Activated CD8-positive, alpha-beta memory T cell treated with anti-CD3 and anti-CD28 coated beads for 4 hours (primary cell): ENCODE results near the gene CHFR.
"Not testable (repeated sequence)": the region's sequence is repeated elsewhere in the genome, so short reads cannot be mapped to it uniquely, and the experiment has no call there.

ENCODE experiments used
- DNase-seq, 2 donors: peaks; one replicate each; pipeline ENCODE4 v3.0.0-alpha.2; 2020; ENCODE audit warnings: low read depth in 2 of 2

CHFR gene

GRCh38 chr12:132874175-132874574 is 13.2 kb downstream of the CHFR start:
- DNase-seq = no peak

GRCh38 chr12:132873724-132874123 is 13.7 kb downstream of the CHFR start:
- DNase-seq = no peak

GRCh38 chr12:132872975-132873421 is 14.4 kb downstream of the CHFR start:
- no peak for DNase-seq

GRCh38 chr12:132872073-132872855 is 15.1 kb downstream of the CHFR start:
- no peak for DNase-seq

- DNase-seq = no peak
These were observed 17.9 kb downstream of the CHFR start for GRCh38 chr12:132869551-132869950.

GRCh38 chr12:132866251-132866828 is 21.1 kb downstream of the CHFR start:
- no peak for DNase-seq

GRCh38 chr12:132861558-132861957 is 25.8 kb downstream of the CHFR start:
- DNase-seq = no peak

- no peak for DNase-seq
These were observed 28.6 kb downstream of the CHFR start for GRCh38 chr12:132858718-132859266.

GRCh38 chr12:132857019-132857418 is 30.4 kb downstream of the CHFR start:
- not testable (repeated sequence) for DNase-seq

- DNase-seq = no peak
These were observed 30.8 kb downstream of the CHFR start for GRCh38 chr12:132856581-132856980.

- not testable (repeated sequence) for DNase-seq
These were observed 32.2 kb downstream of the CHFR start for GRCh38 chr12:132855211-132855610.

- DNase-seq = no peak
These were observed 33.9 kb downstream of the CHFR start for GRCh38 chr12:132853285-132854092.

GRCh38 chr12:132852496-132852895 is 34.9 kb downstream of the CHFR start:
- no peak for DNase-seq

- no peak for DNase-seq
These were observed 35.9 kb downstream of the CHFR start for GRCh38 chr12:132851465-132851864.

- no peak for DNase-seq
These were observed 37.1 kb downstream of the CHFR start for GRCh38 chr12:132850291-132850690.

- no peak for DNase-seq
These were observed 38.9 kb downstream of the CHFR start for GRCh38 chr12:132848521-132848920.

- DNase-seq = no peak
These were observed 39.7 kb downstream of the CHFR start for GRCh38 chr12:132847363-132848356.

GRCh38 chr12:132844681-132845080 is 42.7 kb downstream of the CHFR start:
- not testable (repeated sequence) for DNase-seq

GRCh38 chr12:132842449-132843045 is 44.9 kb downstream of the CHFR start:
- DNase-seq = no peak

GRCh38 chr12:132841151-132841550 is 46.3 kb downstream of the CHFR start:
- DNase-seq = no peak

- DNase-seq = no peak
These were observed 46.9 kb downstream of the CHFR start for GRCh38 chr12:132840536-132840935.
